Measurements from ENCODE around the gene DLG2. TPM values are rescaled to one million over a fixed set of nuclear protein-coding genes. Genes with fewer than 3 reads are reported as not detected.
"Not testable (repeated sequence)": the region's sequence is repeated elsewhere in the genome, so short reads cannot be mapped to it uniquely, and the experiment has no call there.

The DLG2 gene
- total and polyA plus RNA-seq, 2 donors = 3.4 to 42.4 TPM

DNA sequence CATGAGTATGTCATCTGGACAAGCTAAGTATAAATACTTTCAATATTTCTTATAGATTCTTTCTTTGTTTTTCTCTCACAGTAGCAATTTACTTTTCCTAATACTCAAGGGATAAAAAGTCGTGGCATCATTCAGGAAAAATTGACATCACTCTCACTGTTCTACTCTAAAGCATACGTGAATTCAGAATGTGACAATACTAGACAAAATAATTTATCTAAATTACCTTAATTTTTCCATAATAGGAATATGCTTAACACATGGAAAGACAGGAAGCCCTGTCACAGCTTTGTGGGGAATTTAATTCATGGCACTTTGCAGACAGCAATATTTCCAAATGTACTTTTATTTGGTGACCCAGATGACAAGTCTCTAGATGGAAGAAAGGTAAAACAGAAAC, 394.6 kb downstream of the DLG2 start:
- Histone ChIP-seq H3K4me3 (ENCODE audit: low read depth, low read length) (no peak overlapping the region), H3K36me3 (ENCODE audit: insufficient read depth) (no peaks in the 10 kb centered on the region), H3K4me1 (ENCODE audit: insufficient read depth) (no peaks in the 10 kb centered on the region), H3K27ac (ENCODE audit: low read depth) (no peak overlapping the region)
- WGBS = 86% methylated on average over 2 of the region's 2 CpGs
- no peak for DNase-seq (ENCODE audit: extremely low spot score)

DNA sequence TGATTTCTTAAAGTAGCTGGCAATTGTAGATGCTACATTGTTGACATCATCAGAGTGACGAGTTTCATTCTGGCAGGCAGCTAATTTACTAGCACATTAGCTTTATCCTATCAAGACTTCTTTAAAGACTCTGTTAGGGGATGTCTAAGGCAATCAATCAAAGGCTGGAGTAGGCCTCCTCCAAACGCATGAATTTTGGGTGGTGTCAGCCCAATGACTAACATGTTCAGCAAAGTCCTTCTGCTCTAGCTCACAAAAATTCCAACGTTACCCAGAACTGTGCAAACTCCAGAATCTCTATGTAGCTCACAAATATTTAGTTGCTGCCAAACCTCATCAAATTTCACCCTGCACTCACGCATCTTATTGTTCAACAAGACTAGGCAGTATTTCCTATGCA, 395.6 kb downstream of the DLG2 start:
- Histone ChIP-seq H3K27ac (ENCODE audit: low read depth) (no peak overlapping the region), H3K4me3 (ENCODE audit: low read depth, low read length) (no peak overlapping the region), H3K4me1 (ENCODE audit: insufficient read depth) (no peaks in the 10 kb centered on the region), H3K36me3 (ENCODE audit: insufficient read depth) (no peaks in the 10 kb centered on the region)
- 69% methylated on average over 4 of the region's 4 CpGs for WGBS
- DNase-seq (ENCODE audit: extremely low spot score) = no peak

DNA sequence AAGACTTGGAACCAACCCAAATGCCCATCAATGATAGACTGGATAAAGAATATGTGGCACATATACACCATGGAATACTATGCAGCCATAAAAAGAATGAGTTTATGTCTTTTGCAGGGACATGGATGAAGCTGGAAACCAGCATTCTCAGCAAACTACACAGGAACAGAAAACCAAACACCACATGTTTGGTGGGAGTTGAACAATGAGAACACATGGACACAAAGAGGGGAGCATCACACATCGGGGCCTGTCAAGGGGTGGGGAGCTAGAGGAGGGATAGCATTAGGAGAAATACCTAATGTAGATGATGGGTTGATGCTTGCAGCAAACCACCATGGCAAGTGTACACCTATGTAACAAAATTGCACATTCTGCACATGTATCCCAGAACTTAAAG, 397.4 kb downstream of the DLG2 start:
- H3K36me3 ChIP-seq (ENCODE audit: insufficient read depth); H3K4me1 ChIP-seq (ENCODE audit: insufficient read depth); DNase-seq (ENCODE audit: extremely low spot score); H3K4me3 ChIP-seq (ENCODE audit: low read depth, low read length); H3K27ac ChIP-seq (ENCODE audit: low read depth): not testable (repeated sequence)
- 96% methylated on average over 1 of the region's 1 CpG for WGBS

DNA sequence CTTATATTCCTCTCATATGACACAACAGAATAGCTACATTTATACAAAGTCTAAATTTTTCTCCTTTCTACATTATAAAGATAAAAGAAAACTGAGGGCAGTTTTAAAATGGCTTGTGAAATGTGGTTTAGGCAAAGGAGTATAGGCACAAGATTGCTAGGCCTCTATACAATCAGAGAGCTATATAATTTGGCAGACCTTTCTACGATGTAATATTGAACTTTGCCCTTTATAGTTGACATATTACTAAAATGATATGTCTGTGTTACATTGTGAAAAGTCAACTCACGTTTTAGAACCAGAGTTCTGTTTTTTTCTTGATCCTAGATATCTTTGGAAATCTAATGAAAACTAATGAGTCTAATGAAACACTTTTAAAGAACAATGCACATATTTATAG, 430.2 kb downstream of the DLG2 start:
- H3K36me3 ChIP-seq (ENCODE audit: insufficient read depth) = no peaks in the 10 kb centered on the region
- 66% methylated on average over 2 of the region's 2 CpGs for WGBS
- no peaks in the 10 kb centered on the region for H3K4me1 ChIP-seq (ENCODE audit: insufficient read depth)
- no peak for DNase-seq (ENCODE audit: extremely low spot score)
- H3K4me3 ChIP-seq (ENCODE audit: low read depth, low read length) = no peak overlapping the region
- no peak overlapping the region for H3K27ac ChIP-seq (ENCODE audit: low read depth)

DNA sequence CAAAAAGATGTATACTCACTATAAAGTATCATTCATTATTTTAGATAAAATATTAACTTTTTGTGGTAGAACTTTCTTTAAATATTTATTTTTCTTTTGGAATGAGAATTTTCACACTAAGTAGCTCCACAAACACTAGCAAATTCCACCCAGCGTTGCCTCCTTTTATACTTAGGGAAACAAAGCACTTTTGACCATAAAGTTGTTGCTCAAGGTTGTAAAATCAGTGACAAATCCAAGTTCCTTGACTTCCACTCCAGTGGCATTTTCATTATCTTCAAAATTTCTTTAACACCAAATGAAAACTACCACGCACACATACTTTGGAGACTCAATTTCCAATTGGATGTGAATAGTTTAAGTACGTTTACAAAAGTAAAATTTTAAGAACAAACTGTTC, 431.2 kb downstream of the DLG2 start:
- no peak overlapping the region for H3K27ac ChIP-seq (ENCODE audit: low read depth)
- H3K4me3 ChIP-seq (ENCODE audit: low read depth, low read length) = no peak overlapping the region
- H3K4me1 ChIP-seq (ENCODE audit: insufficient read depth) = no peaks in the 10 kb centered on the region
- WGBS = 86% methylated on average over 3 of the region's 3 CpGs
- H3K36me3 ChIP-seq (ENCODE audit: insufficient read depth) = no peaks in the 10 kb centered on the region
- no peak for DNase-seq (ENCODE audit: extremely low spot score)

DNA sequence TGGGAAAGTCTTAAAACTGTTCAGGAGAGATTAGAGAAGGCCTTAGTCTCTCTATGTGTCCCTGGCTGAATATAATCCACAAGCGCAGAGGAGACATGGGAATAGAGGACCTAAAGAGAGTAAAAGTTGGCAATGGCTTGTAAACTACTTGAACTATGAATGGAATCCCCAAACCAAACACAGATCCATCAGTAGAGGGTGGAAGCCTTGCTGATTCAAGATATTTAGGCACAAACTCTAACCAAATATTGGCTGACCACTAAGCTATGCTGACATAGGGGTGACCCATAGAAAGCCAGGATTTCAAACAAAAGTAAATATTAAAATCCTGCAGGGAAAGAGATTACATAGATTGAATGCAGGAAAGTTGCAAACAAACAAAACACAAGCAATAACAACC, 439.2 kb downstream of the DLG2 start:
- Histone ChIP-seq H3K36me3 (ENCODE audit: insufficient read depth) (no peaks in the 10 kb centered on the region), H3K27ac (ENCODE audit: low read depth) (no peak overlapping the region), H3K4me3 (ENCODE audit: low read depth, low read length) (no peak overlapping the region), H3K4me1 (ENCODE audit: insufficient read depth) (no peaks in the 10 kb centered on the region)
- 72% methylated on average over 1 of the region's 1 CpG for WGBS
- DNase-seq (ENCODE audit: extremely low spot score) = no peak

DNA sequence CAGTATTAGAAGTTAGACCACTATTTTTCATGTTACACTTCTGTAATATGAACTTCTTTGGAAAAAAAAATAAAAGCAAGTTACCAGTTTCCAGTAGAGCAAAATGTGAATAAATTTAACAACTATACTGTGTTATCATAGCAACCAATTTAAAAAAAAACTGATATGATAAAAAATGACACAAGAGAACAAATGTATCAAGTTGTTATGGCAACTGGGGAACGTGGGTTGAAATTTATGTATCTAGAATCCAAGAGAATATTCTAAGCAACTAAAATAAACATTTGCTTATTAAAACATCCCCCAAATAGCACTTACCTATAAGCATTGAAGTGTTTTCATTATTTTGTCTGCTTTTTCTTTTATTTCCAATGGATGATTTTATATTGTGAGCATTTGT, 442.4 kb downstream of the DLG2 start:
- no peak overlapping the region for H3K4me3 ChIP-seq (ENCODE audit: low read depth, low read length)
- H3K27ac ChIP-seq (ENCODE audit: low read depth) = no peak overlapping the region
- no peaks in the 10 kb centered on the region for H3K36me3 ChIP-seq (ENCODE audit: insufficient read depth)
- no peaks in the 10 kb centered on the region for H3K4me1 ChIP-seq (ENCODE audit: insufficient read depth)
- no peak for DNase-seq (ENCODE audit: extremely low spot score)
- WGBS = 38% methylated on average over 1 of the region's 1 CpG

DNA sequence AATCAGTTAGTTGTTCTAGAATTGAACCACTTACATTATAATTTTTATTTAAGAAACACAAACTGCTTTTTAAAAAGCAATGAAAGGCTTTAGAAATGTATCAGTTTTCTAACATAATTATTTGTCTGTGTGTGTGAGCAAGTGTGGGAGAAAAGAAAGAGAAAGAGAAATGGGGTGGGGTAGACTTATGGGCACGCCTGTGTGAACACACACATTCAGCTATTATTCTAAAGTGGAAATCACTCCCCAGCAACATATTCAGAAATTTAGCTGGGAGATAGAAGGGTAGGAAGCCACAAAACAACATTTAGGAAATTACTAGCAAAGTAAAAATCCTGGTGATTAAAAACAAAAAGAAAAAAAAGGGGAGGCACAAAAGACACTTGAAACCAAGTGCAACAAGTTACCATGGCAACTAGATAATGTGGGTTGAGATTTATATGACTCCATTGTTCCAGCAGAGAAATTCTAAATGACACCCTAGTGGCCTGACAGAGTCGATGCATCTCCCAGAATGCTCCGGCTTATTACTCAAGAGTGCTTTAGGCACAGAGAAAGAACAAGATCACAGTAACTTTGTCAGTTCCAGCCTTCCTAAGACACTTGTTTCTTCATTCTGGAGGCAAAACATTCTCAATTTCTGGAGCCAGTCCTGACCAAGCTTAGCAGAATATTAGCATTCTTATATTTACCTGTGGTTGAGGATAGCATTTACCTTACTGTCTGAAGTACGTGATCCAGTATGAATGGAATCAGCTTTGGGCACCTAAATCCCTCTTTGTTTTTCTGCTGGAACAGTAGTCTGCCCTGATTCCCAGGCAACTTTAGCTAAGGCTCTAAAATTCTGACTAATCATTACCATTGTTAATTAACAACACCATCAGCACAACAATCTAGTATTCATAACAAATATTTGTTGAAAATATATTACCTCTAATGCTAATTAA, 444.4 kb downstream of the DLG2 start:
- Histone ChIP-seq H3K36me3 (ENCODE audit: insufficient read depth) (no peaks in the 10 kb centered on the region), H3K27ac (ENCODE audit: low read depth) (no peak overlapping the region), H3K4me3 (ENCODE audit: low read depth, low read length) (no peak overlapping the region), H3K4me1 (ENCODE audit: insufficient read depth) (no peaks in the 10 kb centered on the region)
- no peak for DNase-seq (ENCODE audit: extremely low spot score)
- WGBS = 66% methylated on average over 4 of the region's 4 CpGs

DNA sequence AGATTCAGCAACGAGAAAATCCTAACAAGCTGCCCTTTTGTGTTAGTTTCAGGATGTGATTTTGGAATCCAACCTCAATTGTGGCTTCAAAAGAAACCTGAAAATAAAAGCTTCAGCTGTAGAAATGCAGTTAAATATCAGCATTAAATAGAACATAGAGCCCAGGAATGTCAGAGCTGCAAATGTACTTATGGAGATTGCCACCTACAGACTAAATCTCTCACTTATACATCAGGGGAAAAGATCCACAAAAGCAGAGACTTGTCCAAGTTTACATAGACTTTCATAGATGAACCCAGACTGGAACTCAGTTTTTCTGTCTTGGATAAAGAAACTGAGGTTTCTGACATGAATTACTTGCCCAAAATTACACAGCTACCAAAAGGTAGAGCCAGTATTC, 446.6 kb downstream of the DLG2 start:
- no peak overlapping the region for H3K4me3 ChIP-seq (ENCODE audit: low read depth, low read length)
- DNase-seq (ENCODE audit: extremely low spot score) = no peak
- H3K4me1 ChIP-seq (ENCODE audit: insufficient read depth) = no peaks in the 10 kb centered on the region
- H3K27ac ChIP-seq (ENCODE audit: low read depth) = no peak overlapping the region
- WGBS = 72% methylated on average over 1 of the region's 1 CpG
- no peaks in the 10 kb centered on the region for H3K36me3 ChIP-seq (ENCODE audit: insufficient read depth)

DNA sequence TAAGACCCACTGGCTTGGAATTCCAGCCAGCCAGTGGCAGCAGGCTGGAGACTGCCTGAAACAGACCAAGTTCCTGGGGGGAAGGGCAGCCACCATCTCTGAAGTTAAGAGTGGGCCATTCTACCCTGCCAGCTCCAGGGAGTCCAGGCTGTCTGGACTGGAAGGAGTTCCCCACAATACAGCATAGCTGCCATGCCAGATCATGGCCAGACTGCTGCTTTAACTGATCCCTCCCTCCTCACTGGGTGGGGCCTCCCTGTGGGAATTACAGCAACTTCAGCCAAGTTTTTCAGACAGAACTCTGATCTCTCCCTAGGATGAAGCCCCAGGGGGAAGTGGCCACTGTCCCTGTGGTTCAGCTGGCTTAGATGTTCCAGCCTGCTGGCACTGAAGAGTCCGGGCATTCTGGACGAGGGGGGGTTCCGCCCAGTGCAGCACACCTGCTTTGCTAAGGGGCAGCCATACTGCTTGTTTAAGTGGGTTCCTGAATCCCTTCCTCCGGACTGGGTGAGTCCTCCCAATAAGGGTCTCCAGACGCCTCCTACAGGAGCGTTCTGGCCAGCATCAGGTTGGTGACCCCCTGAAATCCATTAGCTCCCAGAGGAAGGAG, 455.4 kb downstream of the DLG2 start:
- Histone ChIP-seq H3K27ac (ENCODE audit: low read depth) (no peak overlapping the region), H3K4me3 (ENCODE audit: low read depth, low read length) (no peak overlapping the region), H3K36me3 (ENCODE audit: insufficient read depth) (no peaks in the 10 kb centered on the region), H3K4me1 (ENCODE audit: insufficient read depth) (no peaks in the 10 kb centered on the region)
- DNase-seq (ENCODE audit: extremely low spot score) = no peak
- WGBS = 96% methylated on average over 6 of the region's 6 CpGs

DNA sequence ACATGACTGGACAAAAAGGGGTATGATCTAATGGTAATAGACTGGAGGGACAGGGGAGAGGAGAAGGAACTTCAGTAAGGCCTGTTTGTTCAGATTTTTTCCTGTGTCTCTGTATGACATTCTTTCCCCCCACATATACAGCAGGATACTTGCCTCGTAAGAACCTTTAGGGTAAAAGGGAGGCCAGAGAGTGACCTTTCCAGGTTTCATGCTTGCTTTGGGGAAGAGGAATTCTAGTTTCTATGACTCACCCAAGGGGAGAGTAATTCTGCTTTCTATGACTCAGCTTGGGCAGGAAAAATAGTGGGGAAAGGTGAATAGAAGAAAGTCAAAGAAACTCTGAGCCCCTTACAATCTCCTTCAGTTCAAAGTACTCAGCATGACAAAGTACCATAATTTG, 457.0 kb downstream of the DLG2 start:
- 72% methylated on average over 1 of the region's 1 CpG for WGBS
- Histone ChIP-seq H3K27ac (ENCODE audit: low read depth) (no peak overlapping the region), H3K4me1 (ENCODE audit: insufficient read depth) (no peaks in the 10 kb centered on the region), H3K4me3 (ENCODE audit: low read depth, low read length) (no peak overlapping the region), H3K36me3 (ENCODE audit: insufficient read depth) (no peaks in the 10 kb centered on the region)
- no peak for DNase-seq (ENCODE audit: extremely low spot score)

DNA sequence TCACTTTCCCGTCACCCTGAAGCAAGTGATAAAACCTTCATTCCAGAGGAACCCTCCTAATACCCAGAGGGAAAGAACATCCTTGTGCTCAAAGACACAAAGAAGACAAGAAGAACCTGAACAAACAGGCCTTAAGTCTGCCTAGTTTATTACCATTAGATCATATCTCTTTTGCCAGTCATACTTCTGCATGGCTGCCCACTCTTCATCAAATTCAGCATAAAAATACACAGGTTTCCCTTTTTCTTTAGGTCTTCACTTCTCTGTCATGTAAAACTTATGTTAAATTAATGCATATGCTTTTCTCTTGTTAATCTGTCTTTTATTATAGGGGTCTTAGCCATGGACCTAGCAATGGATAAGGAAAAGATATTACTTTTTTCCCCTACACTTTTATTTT, 459.7 kb downstream of the DLG2 start:
- no peak overlapping the region for H3K27ac ChIP-seq (ENCODE audit: low read depth)
- no peaks in the 10 kb centered on the region for H3K4me1 ChIP-seq (ENCODE audit: insufficient read depth)
- no peaks in the 10 kb centered on the region for H3K36me3 ChIP-seq (ENCODE audit: insufficient read depth)
- DNase-seq (ENCODE audit: extremely low spot score) = no peak
- WGBS = 91% methylated on average over 1 of the region's 1 CpG
- no peak overlapping the region for H3K4me3 ChIP-seq (ENCODE audit: low read depth, low read length)

DNA sequence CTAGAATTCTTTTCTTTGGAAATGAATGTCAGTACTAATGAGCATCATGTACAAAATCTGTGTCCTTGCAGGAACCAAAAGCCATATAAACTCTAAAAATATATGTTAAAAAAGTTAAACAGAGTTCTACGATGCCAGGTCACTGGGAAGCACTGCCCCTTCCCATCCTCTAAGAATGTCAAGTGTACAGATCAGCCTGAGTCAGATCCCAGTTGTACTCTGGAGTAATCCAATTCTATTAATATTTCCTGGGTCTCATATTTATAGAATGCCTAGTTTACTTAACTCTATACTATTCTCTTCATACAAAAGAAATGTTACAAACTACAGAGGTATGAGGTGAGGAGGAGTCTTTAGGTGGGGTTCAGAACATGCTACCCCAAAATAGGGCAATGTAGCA, 460.1 kb downstream of the DLG2 start:
- Histone ChIP-seq H3K4me1 (ENCODE audit: insufficient read depth) (no peaks in the 10 kb centered on the region), H3K27ac (ENCODE audit: low read depth) (no peak overlapping the region), H3K4me3 (ENCODE audit: low read depth, low read length) (no peak overlapping the region), H3K36me3 (ENCODE audit: insufficient read depth) (no peaks in the 10 kb centered on the region)
- no peak for DNase-seq (ENCODE audit: extremely low spot score)
- WGBS = 84% methylated on average over 1 of the region's 1 CpG

DNA sequence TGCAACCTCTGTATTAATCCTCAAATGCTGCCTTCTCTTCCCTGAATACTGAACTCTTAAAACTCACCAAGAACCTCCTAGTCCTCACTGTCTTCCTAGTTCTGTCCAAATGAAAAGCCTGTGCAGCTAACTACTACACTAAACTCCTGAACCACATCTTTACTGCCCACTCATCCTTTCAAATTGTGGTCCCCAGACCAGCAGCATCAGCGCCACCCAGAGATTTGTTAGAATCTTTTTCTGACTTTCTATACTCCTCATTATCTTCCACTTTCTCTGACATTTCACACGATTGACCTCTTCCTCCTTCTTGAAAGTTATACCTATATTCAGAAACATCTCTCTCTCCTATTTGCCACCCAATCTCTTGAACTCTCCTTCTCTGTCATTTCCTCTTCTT, 461.3 kb downstream of the DLG2 start:
- H3K4me1 ChIP-seq (ENCODE audit: insufficient read depth) = no peaks in the 10 kb centered on the region
- H3K27ac ChIP-seq (ENCODE audit: low read depth) = no peak overlapping the region
- no peak overlapping the region for H3K4me3 ChIP-seq (ENCODE audit: low read depth, low read length)
- DNase-seq (ENCODE audit: extremely low spot score) = no peak
- H3K36me3 ChIP-seq (ENCODE audit: insufficient read depth) = no peaks in the 10 kb centered on the region
- 80% methylated on average over 2 of the region's 2 CpGs for WGBS
